H1 (cell line): ENCODE results near the gene EML1. TPM values are rescaled to one million over a fixed set of nuclear protein-coding genes. Genes with fewer than 3 reads are reported as not detected.

ENCODE experiments used
- BACH1 ChIP-seq: IDR thresholded peaks from 2 replicates; pipeline ENCODE4 v1.6.1; 2012; ENCODE audit warnings: low read length, improper control_type of control experiment
- CBX5 ChIP-seq: fragments of 300-800, 300-1000 bp; sonication (generic); IDR thresholded peaks from 2 replicates; pipeline ENCODE4 v1.7.1; 2016; ENCODE audit warnings: antibody characterized with exemption, low read length, low read depth
- CBX8 ChIP-seq: fragments of 300-800, 300-1000 bp; sonication (generic); IDR thresholded peaks from 2 replicates; pipeline ENCODE4 v1.7.1; 2016; ENCODE audit warnings: low read depth, low read length, borderline replicate concordance
- EZH2 ChIP-seq: fragments of 200-600 bp; sonication (generic); IDR thresholded peaks from 2 replicates; pipeline ENCODE4 v1.7.1; 2012; ENCODE audit warnings: low read depth, mild to moderate bottlenecking, moderate library complexity, low read length, inconsistent platforms; ENCODE audit not compliant: severe bottlenecking
- KDM5A ChIP-seq: fragments of 200-600 bp; IDR thresholded peaks from 2 replicates; pipeline ENCODE4 v1.7.1; 2012; ENCODE audit warnings: mild to moderate bottlenecking, low read length, inconsistent platforms, mixed read lengths
- NANOG ChIP-seq: IDR thresholded peaks from 2 replicates; pipeline ENCODE4 v1.6.1; 2011; ENCODE audit warnings: low read length, low read depth, mild to moderate bottlenecking, inconsistent platforms; ENCODE audit not compliant: insufficient read depth, poor library complexity, severe bottlenecking
- POU5F1 ChIP-seq: IDR thresholded peaks from 2 replicates; pipeline ENCODE4 v1.6.1; 2011; ENCODE audit warnings: low read depth, mild to moderate bottlenecking, low read length, moderate library complexity
- SAP30 ChIP-seq: fragments of 300-600 bp; sonication (generic); IDR thresholded peaks from 2 replicates; pipeline ENCODE4 v1.7.1; 2012; ENCODE audit warnings: low read length, moderate library complexity, mild to moderate bottlenecking, inconsistent platforms; ENCODE audit not compliant: insufficient read depth, insufficient replicate concordance
- SP4 ChIP-seq: IDR thresholded peaks from 2 replicates; pipeline ENCODE4 v1.6.1; 2012; ENCODE audit warnings: low read length, inconsistent platforms
- SUZ12 ChIP-seq: fragments of 200-600 bp; sonication (generic); IDR thresholded peaks from 2 replicates; pipeline ENCODE4 v1.6.1; 2012; ENCODE audit warnings: mild to moderate bottlenecking, inconsistent platforms, low read length, moderate library complexity, mixed read lengths
- TAF7 ChIP-seq: optimal IDR thresholded peaks from 2 replicates; pipeline ENCODE3; 2011; ENCODE audit warnings: low read depth, mild to moderate bottlenecking, inconsistent platforms, low read length, moderate library complexity, borderline replicate concordance
- TCF12 ChIP-seq: IDR thresholded peaks from 2 replicates; pipeline ENCODE4 v1.6.1; 2011; ENCODE audit warnings: low read depth, mild to moderate bottlenecking, low read length
- TEAD4 ChIP-seq: IDR thresholded peaks from 2 replicates; pipeline ENCODE4 v1.6.1; 2012; ENCODE audit warnings: low read depth, low read length, inconsistent platforms, mixed read lengths
- YY1 ChIP-seq: IDR thresholded peaks from 2 replicates; pipeline ENCODE4 v1.6.1; 2011; ENCODE audit warnings: low read depth, mild to moderate bottlenecking, low read length
- polyA plus RNA-seq, 7 experiments: library from polyadenylated mRNA; depleted of rRNA in 3 of 7; stranded (reverse) in 5 of 7; unstranded in 2 of 7; fragments of >200 nt in 5 of 7; fragments of 200-250 nt in 2 of 7; gene quantifications; 1 replicate in 5 of 7; 2 replicates in 1 of 7; 4 replicates in 1 of 7; pipeline versions ENCODE4 v1.2.1 to v1.2.3, GENCODE V29; 2011 to 2013; ENCODE audit warnings: missing spikeins in 2 of 7, mixed read lengths in 2 of 7
- total RNA-seq: library from RNA; stranded (reverse); fragmentation: NEBNext Ultra II Directional; extraction: Animal tissue kit (Norgen Biotek cat#: 25700); gene quantifications from 2 replicates; pipeline ENCODE4 v1.2.1, GENCODE V29; 2021
- TF ChIP-seq, protein P1 (sequence below), 3 experiments: IDR thresholded peaks; 1 replicate in 2 of 3; 2 replicates in 1 of 3; pipeline versions ENCODE4 v1.5.1 to v1.6.1; 2011; ENCODE audit warnings: low read length in 3 of 3, mild to moderate bottlenecking in 3 of 3, inconsistent platforms in 2 of 3, low read depth in 1 of 3, moderate library complexity in 1 of 3; ENCODE audit not compliant: insufficient read depth in 1 of 3; ENCODE audit errors: control extremely low read depth in 1 of 3
- TF ChIP-seq, protein P2 (sequence below): IDR thresholded peaks from 2 replicates; pipeline ENCODE4 v1.6.1; 2011; ENCODE audit warnings: low read length, improper control_type of control experiment

EML1 gene
- total and polyA plus RNA-seq, 2 of the 8 experiments (the other 6 are each of a cell fraction or from before 2014, with no cell fraction given), result 11.1 to 24.7 TPM

DNA sequence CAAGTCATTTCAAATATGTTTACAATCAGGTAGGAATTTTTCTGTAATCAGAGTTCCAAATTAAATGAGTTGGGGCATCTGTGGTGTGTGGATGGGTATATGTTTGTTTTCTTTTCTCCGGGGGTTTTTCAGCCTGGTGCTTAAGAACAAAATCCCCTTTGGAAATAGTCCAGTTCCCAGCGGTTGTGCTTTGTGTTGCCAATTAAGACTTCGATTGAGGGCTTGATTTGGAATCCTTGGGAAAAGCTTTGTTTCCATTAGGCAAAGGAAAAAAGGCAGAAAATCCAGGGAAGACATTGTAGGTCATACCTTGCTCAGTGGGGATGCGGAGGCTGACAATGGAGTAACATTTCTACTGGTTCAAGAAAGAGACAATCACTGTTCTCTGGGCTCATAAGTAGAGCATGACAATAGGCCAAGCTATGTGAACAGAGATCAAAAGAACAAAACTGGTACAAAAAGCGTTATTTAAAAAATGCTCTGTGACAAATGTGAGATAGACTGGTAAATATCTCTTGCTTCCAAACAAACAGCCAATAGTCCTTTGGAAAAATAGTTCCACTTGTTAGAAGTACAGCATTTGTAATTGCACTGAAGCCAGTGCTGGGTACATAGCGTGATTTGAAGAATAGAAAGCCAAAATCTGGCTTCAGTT, 79.7 kb downstream of the EML1 start (continued):
- TF ChIP-seq, protein P1, sequence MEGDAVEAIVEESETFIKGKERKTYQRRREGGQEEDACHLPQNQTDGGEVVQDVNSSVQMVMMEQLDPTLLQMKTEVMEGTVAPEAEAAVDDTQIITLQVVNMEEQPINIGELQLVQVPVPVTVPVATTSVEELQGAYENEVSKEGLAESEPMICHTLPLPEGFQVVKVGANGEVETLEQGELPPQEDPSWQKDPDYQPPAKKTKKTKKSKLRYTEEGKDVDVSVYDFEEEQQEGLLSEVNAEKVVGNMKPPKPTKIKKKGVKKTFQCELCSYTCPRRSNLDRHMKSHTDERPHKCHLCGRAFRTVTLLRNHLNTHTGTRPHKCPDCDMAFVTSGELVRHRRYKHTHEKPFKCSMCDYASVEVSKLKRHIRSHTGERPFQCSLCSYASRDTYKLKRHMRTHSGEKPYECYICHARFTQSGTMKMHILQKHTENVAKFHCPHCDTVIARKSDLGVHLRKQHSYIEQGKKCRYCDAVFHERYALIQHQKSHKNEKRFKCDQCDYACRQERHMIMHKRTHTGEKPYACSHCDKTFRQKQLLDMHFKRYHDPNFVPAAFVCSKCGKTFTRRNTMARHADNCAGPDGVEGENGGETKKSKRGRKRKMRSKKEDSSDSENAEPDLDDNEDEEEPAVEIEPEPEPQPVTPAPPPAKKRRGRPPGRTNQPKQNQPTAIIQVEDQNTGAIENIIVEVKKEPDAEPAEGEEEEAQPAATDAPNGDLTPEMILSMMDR (IDR thresholded peaks at IDR 0.05; ENCODE audit: control extremely low read depth in 1 of 3, insufficient read depth in 1 of 3, low read depth in 1 of 3, low read length in 3 of 3), result no peak
- TF ChIP-seq TEAD4, result peak; percentile 34; the same call in 1 of the 2 replicates
- no peak for TF ChIP-seq SUZ12
- TF ChIP-seq SP4, result no peak
- no peak for TF ChIP-seq TAF7
- TF ChIP-seq, protein P2, sequence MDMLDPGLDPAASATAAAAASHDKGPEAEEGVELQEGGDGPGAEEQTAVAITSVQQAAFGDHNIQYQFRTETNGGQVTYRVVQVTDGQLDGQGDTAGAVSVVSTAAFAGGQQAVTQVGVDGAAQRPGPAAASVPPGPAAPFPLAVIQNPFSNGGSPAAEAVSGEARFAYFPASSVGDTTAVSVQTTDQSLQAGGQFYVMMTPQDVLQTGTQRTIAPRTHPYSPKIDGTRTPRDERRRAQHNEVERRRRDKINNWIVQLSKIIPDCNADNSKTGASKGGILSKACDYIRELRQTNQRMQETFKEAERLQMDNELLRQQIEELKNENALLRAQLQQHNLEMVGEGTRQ, result no peak
- no peak for TF ChIP-seq CBX5
- no peak for TF ChIP-seq BACH1
- no peak for TF ChIP-seq CBX8
- TF ChIP-seq SAP30, result no peak
- peak; percentile 96 for TF ChIP-seq NANOG
- TF ChIP-seq KDM5A, result no peak
- peak; percentile 45; the same call in 1 of the 2 replicates for TF ChIP-seq YY1
- TF ChIP-seq TCF12, result no peak
- TF ChIP-seq POU5F1, result no peak
- TF ChIP-seq EZH2, result no peak
